Activated naive CD8-positive, alpha-beta T cell treated with anti-CD3 and anti-CD28 coated beads, Interleukin-2, amount 50 U/mL, for 24 hours (primary cell): ENCODE measurements around the gene FNDC1.
A peak's percentile ranks its signal among the peaks of the same experiment; 100 is the strongest.
"Not testable (repeated sequence)": the region's sequence is repeated elsewhere in the genome, so short reads cannot be mapped to it uniquely, and the experiment has no call there.

Experiments used
- ATAC-seq: fragments of 150-1000 bp; cut with Tn5 transposase; one replicate; pipeline ENCODE4 v1.10.0; 2021
- DNase-seq: peaks from one replicate; pipeline ENCODE4 v3.0.0; 2021
- H3K27ac Mint-ChIP-seq: one replicate; pipeline ENCODE4 v1.8.0; 2021; ENCODE audit warnings: mild to moderate bottlenecking, mixed read lengths
- H3K27me3 Mint-ChIP-seq: one replicate; pipeline ENCODE4 v1.8.0; 2021; ENCODE audit warnings: mixed read lengths
- H3K36me3 Mint-ChIP-seq: one replicate; pipeline ENCODE4 v1.8.0; 2021; ENCODE audit warnings: low read depth, mixed read lengths
- H3K4me1 Mint-ChIP-seq: one replicate; pipeline ENCODE4 v1.8.0; 2021; ENCODE audit warnings: mixed read lengths
- H3K4me3 Mint-ChIP-seq: one replicate; pipeline ENCODE4 v1.8.0; 2021; ENCODE audit warnings: mild to moderate bottlenecking, moderate library complexity, mixed read lengths
- H3K9me3 Mint-ChIP-seq: one replicate; pipeline ENCODE4 v1.8.0; 2021; ENCODE audit warnings: mixed read lengths

FNDC1 gene

GRCh38 chr6:159169193-159169555 is at the start of gene FNDC1:
FNDC1 (plus strand) TSS chr6:159169400; CDS start chr6:159169597, 197 bp downstream.
- DNase-seq = peak; percentile 78

GRCh38 chr6:159119791-159120190 is 49.4 kb upstream of the FNDC1 start:
- Mint-ChIP-seq H3K4me3 (no peak overlapping the region), H3K4me1 (peaks cover 17% of the 10 kb centered on the region), H3K9me3 (no peaks in the 10 kb centered on the region), H3K27ac (no peak overlapping the region), H3K27me3 (no peaks in the 10 kb centered on the region), H3K36me3 (no peaks in the 10 kb centered on the region)
- DNase-seq = no peak
- ATAC-seq = no peak

More at GRCh38 chr6:159169193-159169555, at the start of gene FNDC1:
- H3K4me3 Mint-ChIP-seq = peak within 1 kb of the TSS; percentile 60
- ATAC-seq = peak; percentile 88
- peaks cover 83% of the 10 kb centered on the region for H3K27me3 Mint-ChIP-seq
- H3K4me1 Mint-ChIP-seq = peaks cover 14% of the 10 kb centered on the region
- H3K27ac Mint-ChIP-seq = no peak within 1 kb of the TSS
- no peaks in the 10 kb centered on the region for H3K9me3 Mint-ChIP-seq
- no peaks in the 10 kb centered on the region for H3K36me3 Mint-ChIP-seq

- no peaks in the 10 kb centered on the region for H3K36me3 Mint-ChIP-seq
- no peaks in the 10 kb centered on the region for H3K9me3 Mint-ChIP-seq
- H3K4me3 Mint-ChIP-seq = no peak overlapping the region
- no peak overlapping the region for H3K27ac Mint-ChIP-seq
- DNase-seq (no peak), ATAC-seq (no peak)
- H3K4me1 Mint-ChIP-seq = peaks cover 12% of the 10 kb centered on the region
- no peaks in the 10 kb centered on the region for H3K27me3 Mint-ChIP-seq
These were observed 47.7 kb upstream of the FNDC1 start for GRCh38 chr6:159121486-159121885.

GRCh38 chr6:159122453-159122852 is 46.7 kb upstream of the FNDC1 start:
- Mint-ChIP-seq H3K27me3 (no peaks in the 10 kb centered on the region), H3K4me3 (no peak overlapping the region), H3K27ac (no peak overlapping the region), H3K4me1 (peaks cover 11% of the 10 kb centered on the region), H3K36me3 (no peaks in the 10 kb centered on the region), H3K9me3 (no peaks in the 10 kb centered on the region)
- DNase-seq = no peak
- ATAC-seq = no peak

- not testable (repeated sequence) for H3K9me3 Mint-ChIP-seq, H3K4me3 Mint-ChIP-seq, H3K4me1 Mint-ChIP-seq, H3K36me3 Mint-ChIP-seq, H3K27ac Mint-ChIP-seq, H3K27me3 Mint-ChIP-seq, DNase-seq, ATAC-seq
These were observed 45.4 kb upstream of the FNDC1 start for GRCh38 chr6:159123831-159124230.

GRCh38 chr6:159125014-159125609 is 44.1 kb upstream of the FNDC1 start:
- Mint-ChIP-seq H3K9me3 (no peaks in the 10 kb centered on the region), H3K27ac (no peak overlapping the region), H3K4me1 (peaks cover 4% of the 10 kb centered on the region), H3K36me3 (no peaks in the 10 kb centered on the region), H3K4me3 (no peak overlapping the region), H3K27me3 (no peaks in the 10 kb centered on the region)
- no peak for DNase-seq
- ATAC-seq = no peak

GRCh38 chr6:159125951-159126352 is 43.2 kb upstream of the FNDC1 start:
- H3K36me3 Mint-ChIP-seq = no peaks in the 10 kb centered on the region
- H3K4me3 Mint-ChIP-seq = no peak overlapping the region
- no peaks in the 10 kb centered on the region for H3K9me3 Mint-ChIP-seq
- no peak for DNase-seq
- peaks cover 4% of the 10 kb centered on the region for H3K4me1 Mint-ChIP-seq
- H3K27me3 Mint-ChIP-seq = no peaks in the 10 kb centered on the region
- peak; percentile 31 for ATAC-seq
- H3K27ac Mint-ChIP-seq = no peak overlapping the region

GRCh38 chr6:159126590-159126989 is 42.6 kb upstream of the FNDC1 start:
- Mint-ChIP-seq H3K4me3 (no peak overlapping the region), H3K9me3 (no peaks in the 10 kb centered on the region)

GRCh38 chr6:159127701-159128100 is 41.5 kb upstream of the FNDC1 start:
- no peaks in the 10 kb centered on the region for H3K36me3 Mint-ChIP-seq
- H3K9me3 Mint-ChIP-seq = no peaks in the 10 kb centered on the region
- H3K4me3 Mint-ChIP-seq = no peak overlapping the region
- no peak overlapping the region for H3K27ac Mint-ChIP-seq
- DNase-seq (no peak), ATAC-seq (no peak)
- no peaks in the 10 kb centered on the region for H3K27me3 Mint-ChIP-seq
- H3K4me1 Mint-ChIP-seq = peaks cover 4% of the 10 kb centered on the region

More at GRCh38 chr6:159126590-159126989, 42.6 kb upstream of the FNDC1 start:
- Mint-ChIP-seq H3K27me3 (no peaks in the 10 kb centered on the region), H3K36me3 (no peaks in the 10 kb centered on the region), H3K4me1 (peaks cover 4% of the 10 kb centered on the region), H3K27ac (no peak overlapping the region)
- no peak for ATAC-seq
- no peak for DNase-seq

- H3K27me3 Mint-ChIP-seq = no peaks in the 10 kb centered on the region
- ATAC-seq (no peak), DNase-seq (no peak)
- no peaks in the 10 kb centered on the region for H3K9me3 Mint-ChIP-seq
- H3K36me3 Mint-ChIP-seq = no peaks in the 10 kb centered on the region
- no peak overlapping the region for H3K4me3 Mint-ChIP-seq
- H3K27ac Mint-ChIP-seq = no peak overlapping the region
- peaks cover 5% of the 10 kb centered on the region for H3K4me1 Mint-ChIP-seq
These were observed 40.2 kb upstream of the FNDC1 start for GRCh38 chr6:159128978-159129377.

- Mint-ChIP-seq H3K4me3 (no peak overlapping the region), H3K4me1 (peaks cover 9% of the 10 kb centered on the region), H3K36me3 (no peaks in the 10 kb centered on the region), H3K27ac (no peak overlapping the region), H3K9me3 (no peaks in the 10 kb centered on the region), H3K27me3 (no peaks in the 10 kb centered on the region)
- DNase-seq = no peak
- no peak for ATAC-seq
These were observed 38.4 kb upstream of the FNDC1 start for GRCh38 chr6:159130846-159131245.

- no peak for ATAC-seq
- Mint-ChIP-seq H3K36me3 (no peaks in the 10 kb centered on the region), H3K27ac (no peak overlapping the region)
These were observed 37.5 kb upstream of the FNDC1 start for GRCh38 chr6:159131709-159132108.

GRCh38 chr6:159132664-159133063 is 36.5 kb upstream of the FNDC1 start:
- Mint-ChIP-seq H3K27ac (no peak overlapping the region), H3K4me3 (no peak overlapping the region), H3K27me3 (no peaks in the 10 kb centered on the region), H3K4me1 (peaks cover 8% of the 10 kb centered on the region), H3K9me3 (no peaks in the 10 kb centered on the region), H3K36me3 (no peaks in the 10 kb centered on the region)
- DNase-seq (no peak), ATAC-seq (no peak)

More at GRCh38 chr6:159131709-159132108, 37.5 kb upstream of the FNDC1 start:
- no peaks in the 10 kb centered on the region for H3K9me3 Mint-ChIP-seq
- no peak for DNase-seq
- H3K4me1 Mint-ChIP-seq = peaks cover 9% of the 10 kb centered on the region
- no peaks in the 10 kb centered on the region for H3K27me3 Mint-ChIP-seq
- H3K4me3 Mint-ChIP-seq = no peak overlapping the region

GRCh38 chr6:159134701-159135364 is 34.4 kb upstream of the FNDC1 start:
- Mint-ChIP-seq H3K4me3 (no peak overlapping the region), H3K9me3 (no peaks in the 10 kb centered on the region)

GRCh38 chr6:159137676-159138075 is 31.5 kb upstream of the FNDC1 start:
- peaks cover 3% of the 10 kb centered on the region for H3K27me3 Mint-ChIP-seq
- ATAC-seq = no peak
- no peak overlapping the region for H3K27ac Mint-ChIP-seq
- H3K9me3 Mint-ChIP-seq = no peaks in the 10 kb centered on the region
- H3K36me3 Mint-ChIP-seq = no peaks in the 10 kb centered on the region
- DNase-seq = no peak
- no peak overlapping the region for H3K4me3 Mint-ChIP-seq
- peaks cover 8% of the 10 kb centered on the region for H3K4me1 Mint-ChIP-seq

More at GRCh38 chr6:159134701-159135364, 34.4 kb upstream of the FNDC1 start:
- no peak overlapping the region for H3K27ac Mint-ChIP-seq
- H3K4me1 Mint-ChIP-seq = peaks cover 8% of the 10 kb centered on the region
- H3K27me3 Mint-ChIP-seq = peaks cover 3% of the 10 kb centered on the region
- no peaks in the 10 kb centered on the region for H3K36me3 Mint-ChIP-seq
- ATAC-seq (peak; percentile 72), DNase-seq (peak; percentile 79)
